WERI-Rb-1 (cell line): Measurements from ENCODE around the gene RPTOR.
A peak's percentile ranks its signal among the peaks of the same experiment; 100 is the strongest.

Experiments
- DNase-seq: peaks from one replicate; pipeline ENCODE4 v3.0.0-alpha.2; 2020
- H3K27ac ChIP-seq: fragments of 250-450 bp; sonication (Bioruptor Pico); 2 replicates; pipeline ENCODE4 v1.5.1; 2020; ENCODE audit warnings: mild to moderate bottlenecking, moderate library complexity
- H3K27me3 ChIP-seq: fragments of 250-450 bp; sonication (Bioruptor Pico); 2 replicates; pipeline ENCODE4 v1.5.1; 2021; ENCODE audit warnings: mild to moderate bottlenecking, low read depth, moderate library complexity; ENCODE audit not compliant: insufficient read depth, severe bottlenecking
- H3K36me3 ChIP-seq: fragments of 250-450 bp; sonication (Bioruptor Pico); 2 replicates; pipeline ENCODE4 v1.5.1; 2020; ENCODE audit warnings: mild to moderate bottlenecking, moderate library complexity
- H3K4me3 ChIP-seq: 2 replicates; pipeline ENCODE4 v1.5.1; 2011; ENCODE audit warnings: low read depth, mild to moderate bottlenecking, control low read depth, low read length
- H3K9me3 ChIP-seq: fragments of 250-450 bp; sonication (Bioruptor Pico); 2 replicates; pipeline ENCODE4 v1.5.1; 2021; ENCODE audit warnings: mild to moderate bottlenecking, moderate library complexity; ENCODE audit not compliant: severe bottlenecking
- CTCF ChIP-seq: IDR thresholded peaks from 2 replicates; pipeline ENCODE4 v1.5.1; 2011; ENCODE audit warnings: low read depth, mild to moderate bottlenecking, control low read depth, inconsistent platforms, low read length

The RPTOR gene

GRCh38 chr17:80820331-80820730 lies 275.7 kb downstream of the RPTOR start:
- Histone ChIP-seq H3K27me3 (no peaks in the 10 kb centered on the region), H3K4me3 (no peak overlapping the region), H3K36me3 (peaks cover 30% of the 10 kb centered on the region), H3K9me3 (no peaks in the 10 kb centered on the region), H3K27ac (no peak overlapping the region)
- DNase-seq = no peak
- TF ChIP-seq CTCF = no peak

- Histone ChIP-seq H3K36me3 (peaks cover 42% of the 10 kb centered on the region), H3K27me3 (no peaks in the 10 kb centered on the region), H3K27ac (peak overlapping the region; percentile 33), H3K4me3 (no peak overlapping the region), H3K9me3 (no peaks in the 10 kb centered on the region)
- TF ChIP-seq CTCF = no peak
- no peak for DNase-seq
Observed at GRCh38 chr17:80821546-80821945, 276.9 kb downstream of the RPTOR start.

GRCh38 chr17:80822021-80822699 lies 277.5 kb downstream of the RPTOR start:
- Histone ChIP-seq H3K27me3 (no peaks in the 10 kb centered on the region), H3K9me3 (no peaks in the 10 kb centered on the region), H3K4me3 (no peak overlapping the region), H3K27ac (no peak overlapping the region; the same call in 1 of the 2 replicates), H3K36me3 (peaks cover 48% of the 10 kb centered on the region)
- DNase-seq = no peak
- TF ChIP-seq CTCF = no peak

GRCh38 chr17:80822700-80823410 lies 278.2 kb downstream of the RPTOR start:
- no peak for DNase-seq
- Histone ChIP-seq H3K27ac (no peak overlapping the region), H3K4me3 (no peak overlapping the region), H3K36me3 (peaks cover 50% of the 10 kb centered on the region), H3K9me3 (no peaks in the 10 kb centered on the region), H3K27me3 (no peaks in the 10 kb centered on the region)
- TF ChIP-seq CTCF = no peak

- H3K36me3 ChIP-seq = peaks cover 57% of the 10 kb centered on the region
- H3K4me3 ChIP-seq = no peak overlapping the region
- DNase-seq = no peak
- H3K27ac ChIP-seq = no peak overlapping the region
- H3K27me3 ChIP-seq = no peaks in the 10 kb centered on the region
- no peaks in the 10 kb centered on the region for H3K9me3 ChIP-seq
- TF ChIP-seq CTCF = no peak
Observed at GRCh38 chr17:80824549-80825470, 280.2 kb downstream of the RPTOR start.
